ENCODE results near the gene MYO5B. TPM values are rescaled to one million over a fixed set of nuclear protein-coding genes. Genes with fewer than 3 reads are reported as not detected.

Gene MYO5B
- total RNA-seq, 1 experiment from 2014 or later = 25.9 TPM

DNA sequence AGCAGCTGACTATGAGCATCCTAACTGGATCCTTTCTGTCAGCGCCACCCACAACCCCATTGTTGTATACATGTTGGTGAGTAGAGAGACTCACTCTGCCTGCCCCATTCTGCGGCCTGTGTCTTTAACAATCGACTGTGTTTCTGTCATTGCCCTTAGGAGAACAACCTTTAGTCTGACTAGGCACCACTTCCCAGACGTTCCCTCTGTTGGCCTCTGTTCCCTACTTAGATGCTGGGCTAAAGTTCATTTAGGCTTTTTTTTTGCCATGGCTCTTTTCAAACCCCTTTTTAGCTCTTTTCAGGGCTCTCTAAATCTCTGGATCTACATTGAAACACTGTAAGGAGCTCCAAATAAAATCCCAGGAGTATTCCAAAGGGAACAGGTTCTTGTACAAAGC is 361.1 kb downstream of the MYO5B start:
- Mint-ChIP-seq H3K4me1 (ENCODE audit: insufficient read depth, unreplicated experiment) (peaks cover 15% of the 10 kb centered on the region), H3K4me3 (ENCODE audit: unreplicated experiment) (no peak overlapping the region), H3K27me3 (ENCODE audit: insufficient read depth, unreplicated experiment) (no peaks in the 10 kb centered on the region), H3K36me3 (ENCODE audit: insufficient read depth, unreplicated experiment) (peaks cover 3% of the 10 kb centered on the region), H3K9me3 (ENCODE audit: unreplicated experiment) (no peaks in the 10 kb centered on the region), H3K27ac (ENCODE audit: low read depth, unreplicated experiment) (no peak overlapping the region)
- intact Hi-C loops (cut with micrococcal nuclease) = no loop called here
- POLR2A ChIA-PET = interaction anchor here (0.7 to 4.3 kb wide), 3 partner anchors 16 to 22 kb away, joined by 4 to 34 read pairs (median 12); partner anchors contain the start of gene ACAA2
- no TSS peak for BruUV-seq (replicated peaks)
- TF ChIP-seq, protein P1, sequence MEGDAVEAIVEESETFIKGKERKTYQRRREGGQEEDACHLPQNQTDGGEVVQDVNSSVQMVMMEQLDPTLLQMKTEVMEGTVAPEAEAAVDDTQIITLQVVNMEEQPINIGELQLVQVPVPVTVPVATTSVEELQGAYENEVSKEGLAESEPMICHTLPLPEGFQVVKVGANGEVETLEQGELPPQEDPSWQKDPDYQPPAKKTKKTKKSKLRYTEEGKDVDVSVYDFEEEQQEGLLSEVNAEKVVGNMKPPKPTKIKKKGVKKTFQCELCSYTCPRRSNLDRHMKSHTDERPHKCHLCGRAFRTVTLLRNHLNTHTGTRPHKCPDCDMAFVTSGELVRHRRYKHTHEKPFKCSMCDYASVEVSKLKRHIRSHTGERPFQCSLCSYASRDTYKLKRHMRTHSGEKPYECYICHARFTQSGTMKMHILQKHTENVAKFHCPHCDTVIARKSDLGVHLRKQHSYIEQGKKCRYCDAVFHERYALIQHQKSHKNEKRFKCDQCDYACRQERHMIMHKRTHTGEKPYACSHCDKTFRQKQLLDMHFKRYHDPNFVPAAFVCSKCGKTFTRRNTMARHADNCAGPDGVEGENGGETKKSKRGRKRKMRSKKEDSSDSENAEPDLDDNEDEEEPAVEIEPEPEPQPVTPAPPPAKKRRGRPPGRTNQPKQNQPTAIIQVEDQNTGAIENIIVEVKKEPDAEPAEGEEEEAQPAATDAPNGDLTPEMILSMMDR (IDR thresholded peaks at IDR 0.05; ENCODE audit: unreplicated experiment) = no peak
- CTCF ChIA-PET = interaction anchor here (0.9 kb wide), 1 partner anchor 49 kb away, joined by 3 read pairs; no protein-coding TSS in a partner anchor
- no peak for DNase-seq (ENCODE audit: unreplicated experiment)

DNA sequence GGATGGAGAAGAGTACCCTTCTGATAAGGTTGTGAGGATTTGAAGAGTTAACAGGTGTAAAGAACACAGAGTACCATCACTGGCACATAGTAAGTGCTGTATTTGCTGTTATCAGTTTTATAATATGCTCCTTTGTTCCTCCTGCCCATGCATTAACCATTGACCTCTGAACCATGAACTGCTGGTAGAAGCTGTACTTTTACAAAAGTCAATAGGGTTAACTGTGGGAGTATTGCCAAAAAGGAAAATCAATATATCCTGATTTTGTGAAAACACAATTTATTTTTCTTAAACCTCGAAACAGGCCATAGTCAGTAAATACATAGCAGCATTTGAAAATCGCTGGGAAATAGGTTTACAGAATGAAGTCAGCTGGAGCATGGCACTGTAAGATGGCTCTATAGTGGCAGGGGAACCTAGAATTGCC is 362.7 kb downstream of the MYO5B start:
- BruUV-seq (replicated peaks) = no TSS peak
- POLR2A ChIA-PET = interaction anchor here (1.2 to 4.3 kb wide), 2 partner anchors 11 to 20 kb away, joined by 5 to 34 read pairs; partner anchors contain the start of gene ACAA2
- intact Hi-C loops (cut with micrococcal nuclease) = no loop called here
- TF ChIP-seq, protein P1 (IDR thresholded peaks at IDR 0.05; ENCODE audit: unreplicated experiment) = no peak
- Mint-ChIP-seq H3K4me1 (ENCODE audit: insufficient read depth, unreplicated experiment) (peaks cover 8% of the 10 kb centered on the region), H3K36me3 (ENCODE audit: insufficient read depth, unreplicated experiment) (peaks cover 11% of the 10 kb centered on the region), H3K9me3 (ENCODE audit: unreplicated experiment) (peaks cover 5% of the 10 kb centered on the region), H3K27ac (ENCODE audit: low read depth, unreplicated experiment) (no peak overlapping the region), H3K4me3 (ENCODE audit: unreplicated experiment) (no peak overlapping the region), H3K27me3 (ENCODE audit: insufficient read depth, unreplicated experiment) (no peaks in the 10 kb centered on the region)
- DNase-seq (ENCODE audit: unreplicated experiment) = no peak
- CTCF ChIA-PET = interaction anchor here (0.6 to 0.7 kb wide), 2 partner anchors 27 to 387 kb away, joined by 3 read pairs; no protein-coding TSS in a partner anchor

DNA sequence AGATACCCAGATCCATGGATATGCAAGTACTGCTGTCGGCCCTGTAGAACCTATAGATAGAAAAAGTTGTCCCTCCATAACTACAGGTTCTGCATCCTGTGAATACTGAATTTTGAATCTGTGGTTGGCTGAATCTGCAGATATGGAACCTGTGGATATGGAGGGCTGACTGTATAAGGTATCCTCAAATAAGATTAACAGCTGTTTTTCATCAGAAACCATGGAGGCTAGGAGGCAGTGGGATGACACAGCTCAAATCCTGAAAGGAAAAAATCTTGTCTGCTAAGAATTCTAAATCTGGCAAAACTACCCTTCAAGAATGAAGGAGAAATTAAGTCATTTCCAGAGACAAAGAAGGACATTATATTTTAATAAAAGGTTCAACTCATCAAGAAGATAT is 367.0 kb downstream of the MYO5B start:
- Mint-ChIP-seq H3K4me1 (ENCODE audit: insufficient read depth, unreplicated experiment) (no peaks in the 10 kb centered on the region), H3K27me3 (ENCODE audit: insufficient read depth, unreplicated experiment) (no peaks in the 10 kb centered on the region), H3K27ac (ENCODE audit: low read depth, unreplicated experiment) (no peak overlapping the region), H3K4me3 (ENCODE audit: unreplicated experiment) (no peak overlapping the region), H3K9me3 (ENCODE audit: unreplicated experiment) (peaks cover 5% of the 10 kb centered on the region), H3K36me3 (ENCODE audit: insufficient read depth, unreplicated experiment) (peaks cover 11% of the 10 kb centered on the region)
- intact Hi-C loops (cut with micrococcal nuclease) = no loop called here
- BruUV-seq (replicated peaks) = no TSS peak
- CTCF ChIA-PET = interaction anchor here (0.6 to 0.9 kb wide), 2 partner anchors 317 to 440 kb away, joined by 3 read pairs; no protein-coding TSS in a partner anchor
- POLR2A ChIA-PET = interaction anchor here (1.6 kb wide), 1 partner anchor 10 kb away, joined by 7 read pairs; no protein-coding TSS in a partner anchor
- no peak for DNase-seq (ENCODE audit: unreplicated experiment)
- TF ChIP-seq, protein P1 (IDR thresholded peaks at IDR 0.05; ENCODE audit: unreplicated experiment) = no peak

GRCh38 chr18:49819823-49820671 is 374.9 kb downstream of the MYO5B start:
- no peaks in the 10 kb centered on the region for H3K36me3 Mint-ChIP-seq (ENCODE audit: insufficient read depth, unreplicated experiment)
- BruUV-seq (replicated peaks) = no TSS peak
- no peaks in the 10 kb centered on the region for H3K9me3 Mint-ChIP-seq (ENCODE audit: unreplicated experiment)
- H3K4me3 Mint-ChIP-seq (ENCODE audit: unreplicated experiment) = no peak overlapping the region
- ChIA-PET POLR2A (no interaction called here), CTCF (interaction anchor here (1.0 kb wide), 1 partner anchor 309 kb away, joined by 3 read pairs; no protein-coding TSS in a partner anchor)
- H3K27me3 Mint-ChIP-seq (ENCODE audit: insufficient read depth, unreplicated experiment) = no peaks in the 10 kb centered on the region
- TF ChIP-seq, protein P1 (IDR thresholded peaks at IDR 0.05; ENCODE audit: unreplicated experiment) = no peak
- H3K4me1 Mint-ChIP-seq (ENCODE audit: insufficient read depth, unreplicated experiment) = peaks cover 9% of the 10 kb centered on the region
- intact Hi-C loops (cut with micrococcal nuclease) = no loop called here
- no peak for DNase-seq (ENCODE audit: unreplicated experiment)
- no peak overlapping the region for H3K27ac Mint-ChIP-seq (ENCODE audit: low read depth, unreplicated experiment)
